Measurements from ENCODE around the gene JPH4.

The JPH4 gene

DNA sequence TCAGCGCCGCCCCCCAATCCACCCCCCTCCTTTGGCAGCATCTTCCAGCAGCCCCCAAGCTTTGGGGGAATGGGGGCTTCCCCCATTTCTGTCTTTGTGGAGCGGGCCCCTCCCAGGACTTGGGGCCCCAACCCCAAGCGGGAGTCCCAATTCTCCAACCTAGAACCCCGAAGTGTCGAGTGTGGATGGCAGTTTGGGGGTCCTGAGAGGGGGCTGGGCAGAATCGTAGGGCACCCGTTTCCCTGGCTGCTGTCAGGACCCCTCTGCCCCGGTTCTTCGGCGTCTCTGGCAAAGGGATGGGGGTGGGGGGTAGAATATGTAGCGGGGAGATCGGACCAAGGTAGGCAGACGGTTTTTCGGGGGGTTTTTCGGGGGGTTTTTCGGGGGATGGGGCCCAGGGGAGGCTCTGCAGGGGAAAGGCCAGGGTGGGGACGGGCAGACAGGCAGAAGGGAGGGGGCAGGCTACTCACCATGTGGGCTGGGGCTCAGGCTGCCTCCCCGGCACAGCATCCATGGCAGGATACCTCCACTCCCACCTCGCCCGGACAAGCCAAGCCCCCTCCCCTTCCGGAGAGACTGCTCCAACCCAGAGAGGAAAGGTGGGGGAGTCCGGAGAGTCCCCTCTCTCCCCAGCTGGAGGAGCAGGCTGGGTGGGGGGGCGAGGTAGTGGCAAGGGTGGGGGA is 739 bp downstream of the JPH4 start:
- DNase-seq = no peak

GRCh38 chr14:23577004-23577681 is 1.4 kb downstream of the JPH4 start:
- no peak for DNase-seq

- DNase-seq = no peak
These were observed 5.1 kb downstream of the JPH4 start for GRCh38 chr14:23573384-23574015.

GRCh38 chr14:23572836-23573235 is 5.8 kb downstream of the JPH4 start:
- no peak for DNase-seq

GRCh38 chr14:23572524-23572828 is 6.1 kb downstream of the JPH4 start:
- DNase-seq = no peak

DNA sequence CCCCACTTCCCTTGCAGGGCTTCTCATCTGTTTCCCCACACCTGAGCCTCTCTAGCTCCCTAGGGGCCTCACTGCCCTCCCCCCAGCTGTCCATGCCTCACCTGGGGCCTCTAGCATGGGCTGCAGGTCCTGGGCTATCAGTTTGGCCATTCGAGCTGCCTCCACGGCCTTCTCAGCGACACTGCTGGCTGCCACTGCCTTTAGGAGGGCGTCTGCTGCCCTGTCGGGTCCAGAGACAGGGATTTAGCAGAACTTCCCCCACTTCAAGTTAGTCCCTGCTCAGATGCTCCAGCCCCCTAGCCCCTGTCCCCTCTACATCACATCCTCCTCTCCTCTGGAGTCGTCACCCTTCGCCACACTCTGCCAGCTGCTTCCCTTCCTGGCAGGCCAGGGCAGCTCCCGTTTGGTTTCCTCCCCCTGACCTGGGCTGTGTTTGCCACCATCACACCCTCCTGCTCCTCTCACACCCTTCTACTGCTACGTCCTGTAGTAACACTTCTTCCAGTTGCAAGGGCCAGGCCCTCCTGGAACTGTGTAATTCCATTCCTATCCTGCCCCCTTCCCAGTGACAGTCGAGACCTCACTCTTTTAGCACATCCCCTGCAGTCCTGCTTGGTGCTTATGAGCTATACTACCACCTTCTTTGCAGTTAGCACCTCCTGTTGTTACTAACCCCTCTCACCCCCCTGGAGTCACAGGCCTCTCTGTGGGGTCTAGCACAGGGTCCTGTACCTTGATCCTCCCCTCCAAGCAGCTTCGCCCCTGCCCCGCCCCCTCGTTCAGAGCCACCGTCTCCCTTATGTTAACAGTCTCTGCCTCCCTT is 6.7 kb downstream of the JPH4 start:
- no peak for DNase-seq

GRCh38 chr14:23570806-23571483 is 7.6 kb downstream of the JPH4 start:
- no peak for DNase-seq

DNA sequence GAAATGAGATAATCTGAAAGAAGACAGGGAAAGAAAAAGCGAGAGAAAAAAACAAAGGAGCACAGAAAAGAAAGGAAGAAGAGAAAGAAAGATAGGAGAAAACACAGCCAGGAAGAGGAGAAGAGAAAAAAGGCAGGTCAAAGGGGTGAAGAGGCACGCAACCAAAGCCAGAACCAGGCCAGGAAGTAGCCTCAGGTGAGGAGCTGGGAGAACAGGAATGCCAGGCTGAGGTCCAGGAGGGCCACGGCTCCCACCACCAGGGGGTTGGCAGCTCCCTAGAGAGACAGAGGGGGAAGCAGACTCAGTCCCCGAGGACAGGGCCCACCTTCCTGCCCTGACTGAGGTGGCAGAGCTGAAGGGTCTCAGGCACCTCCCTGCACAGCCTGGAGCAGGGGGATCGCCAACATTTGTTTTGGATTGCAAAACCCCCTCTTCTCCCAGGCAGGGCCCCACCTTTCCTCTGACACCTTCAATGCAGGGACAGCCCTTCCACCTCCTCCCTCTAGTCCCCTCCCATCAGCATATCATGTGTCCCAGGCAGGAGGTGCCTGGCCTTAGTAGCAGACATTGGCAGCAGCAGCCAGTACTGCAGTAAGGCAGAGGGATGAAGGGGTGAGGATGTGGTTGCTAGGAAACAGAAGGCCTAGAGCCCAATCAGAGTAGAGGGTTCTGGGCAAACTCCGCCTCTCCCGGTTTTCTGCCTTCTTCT is 9.0 kb downstream of the JPH4 start:
- no peak for DNase-seq

- no peak for DNase-seq
These were observed 9.8 kb downstream of the JPH4 start for GRCh38 chr14:23568600-23569331.

GRCh38 chr14:23568021-23568599 is 10.5 kb downstream of the JPH4 start:
- no peak for DNase-seq

DNA sequence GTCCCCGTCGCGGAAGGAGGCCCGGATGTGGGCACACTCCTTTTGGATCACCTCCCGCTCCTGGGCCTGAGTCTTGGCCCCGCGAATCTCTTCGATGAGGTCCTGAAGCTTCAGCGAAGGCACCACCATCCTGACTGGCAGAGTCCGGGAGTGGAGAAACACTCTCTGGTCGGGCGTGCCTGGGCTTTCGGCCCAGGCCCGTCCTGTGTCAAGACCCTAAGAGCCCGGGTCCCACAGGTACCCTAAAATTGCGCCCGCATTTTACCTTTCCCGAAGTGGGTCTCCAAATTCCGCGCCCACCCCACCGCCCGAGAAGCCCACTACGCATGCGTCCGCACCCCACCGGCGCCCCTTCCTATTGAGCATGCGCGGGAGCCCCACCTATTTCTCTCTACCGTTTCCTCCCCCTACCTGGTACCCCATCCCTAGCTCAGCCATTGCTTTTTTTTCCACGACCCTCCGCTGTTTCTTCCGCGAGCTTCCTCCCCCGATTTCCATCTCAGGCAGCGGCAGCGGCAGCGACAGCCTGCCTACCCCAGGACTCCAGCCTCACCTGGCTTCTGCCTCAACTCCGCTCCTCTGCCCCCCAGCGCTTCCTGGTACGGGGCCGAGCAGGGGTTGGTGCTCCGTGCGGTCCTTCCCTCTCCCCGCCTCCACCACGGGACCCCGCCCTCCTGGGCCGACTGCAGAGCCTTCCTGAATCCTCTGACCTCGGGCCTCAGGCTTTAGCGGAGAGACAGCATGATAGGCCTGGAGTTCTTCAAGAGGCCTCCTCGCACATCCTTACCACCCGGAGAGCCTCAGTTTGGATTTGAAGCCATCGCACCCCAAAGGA is 11.2 kb downstream of the JPH4 start, which contains the start of gene AP1G2:
AP1G2 (minus strand) TSS at position 606 of the 835 bp plus-strand sequence; CDS start at position 129, 477 bp downstream.
- peak; percentile 87 for DNase-seq

DNA sequence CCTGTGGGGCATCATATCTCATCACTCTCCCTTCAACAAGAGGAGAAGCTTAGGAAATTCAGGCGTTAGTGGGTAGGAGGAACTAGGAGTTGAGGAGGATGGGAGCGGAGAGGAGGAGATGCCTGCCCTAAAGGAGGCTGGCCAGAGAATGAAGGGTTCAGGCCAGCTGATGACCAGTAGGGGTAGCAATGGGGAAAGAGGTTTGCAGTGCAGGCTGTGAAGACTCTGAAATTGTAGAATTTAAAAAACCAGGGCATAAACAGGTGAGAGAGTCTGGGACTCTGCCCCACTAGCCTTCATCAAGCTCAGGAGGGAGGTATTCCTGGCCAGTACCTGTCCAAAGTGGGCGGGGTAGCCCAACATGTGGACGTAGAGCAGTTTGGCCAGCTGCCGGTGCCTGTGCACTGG is 11.8 kb downstream of the JPH4 start:
- DNase-seq = no peak

GRCh38 chr14:23566112-23566777 is 12.3 kb downstream of the JPH4 start:
- DNase-seq = no peak

DNA sequence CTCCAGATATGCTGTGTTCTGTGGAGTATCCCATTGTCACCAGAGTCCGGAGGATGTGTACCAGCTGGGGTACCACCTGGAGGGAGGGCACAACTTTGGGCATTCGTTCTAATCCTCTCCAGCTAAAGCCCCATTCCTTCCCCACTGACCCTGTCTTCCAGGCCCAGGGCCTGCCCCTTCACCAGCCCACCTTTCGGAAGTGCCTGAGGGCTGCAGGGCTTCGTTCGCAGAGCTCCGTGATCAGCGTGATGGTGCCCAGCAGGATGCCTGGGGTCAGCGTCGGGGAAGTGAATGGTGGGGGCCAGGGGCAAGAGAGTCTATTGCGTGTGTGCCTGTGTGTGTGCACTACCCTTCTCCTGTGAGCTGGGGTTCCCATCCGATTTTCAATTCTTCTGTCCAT is 13.0 kb downstream of the JPH4 start:
- DNase-seq = no peak

DNA sequence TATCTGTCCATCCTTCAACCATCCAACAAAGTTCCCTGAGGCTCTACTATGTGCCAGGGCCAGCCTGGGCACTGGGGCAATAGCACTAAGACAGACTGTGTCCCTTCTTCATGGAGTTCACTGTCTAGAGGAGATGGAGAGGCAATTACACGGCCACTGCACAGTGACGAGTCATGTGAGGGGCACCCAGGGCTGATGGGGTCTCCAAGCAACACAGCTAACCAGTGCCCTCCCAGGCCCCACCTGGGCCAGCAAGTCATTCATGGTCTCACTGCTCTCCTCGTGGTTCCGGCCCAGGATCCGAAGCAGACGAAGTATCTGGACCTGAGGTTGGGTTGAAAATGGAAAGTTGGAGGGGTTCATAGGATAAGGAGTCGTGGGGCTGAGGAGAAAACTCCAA is 13.7 kb downstream of the JPH4 start:
- DNase-seq = no peak

DNA sequence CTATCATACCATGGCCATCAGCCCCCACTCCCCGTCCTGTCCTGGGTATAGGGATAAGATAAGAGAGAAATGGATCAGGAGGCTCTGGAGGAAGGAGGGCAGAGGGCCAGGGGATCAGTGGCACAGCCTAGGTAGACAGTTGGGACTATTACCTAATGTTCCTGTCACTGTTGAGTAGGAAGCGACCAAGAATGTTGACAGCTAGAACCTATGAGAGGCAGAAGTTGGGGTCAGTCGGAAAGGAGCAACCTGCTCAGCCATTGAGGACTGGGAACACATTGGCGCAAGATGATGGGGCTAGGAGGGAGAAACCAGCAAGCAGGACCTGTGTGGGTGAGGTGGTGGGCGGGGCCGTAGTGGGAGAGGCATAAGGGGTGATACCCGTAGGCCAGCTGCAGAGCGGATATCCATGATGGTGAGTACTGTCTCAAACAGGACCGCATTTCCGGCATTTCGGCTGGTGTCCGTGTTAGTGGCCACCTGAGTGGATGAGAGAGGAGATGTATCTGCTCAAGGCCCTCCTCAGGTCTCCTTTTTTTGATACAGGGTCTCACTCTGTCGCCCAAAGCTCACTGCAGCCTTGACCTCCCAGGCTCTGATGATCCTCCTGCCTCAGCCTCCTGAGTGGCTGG is 14.3 kb downstream of the JPH4 start:
- DNase-seq = no peak

- DNase-seq = no peak
These were observed 15.0 kb downstream of the JPH4 start for GRCh38 chr14:23563473-23564180.

GRCh38 chr14:23562822-23563472 is 15.6 kb downstream of the JPH4 start:
- peak; percentile 69 for DNase-seq
